Measurements from ENCODE around the gene PTH2.
"Not testable (repeated sequence)": the region's sequence is repeated elsewhere in the genome, so short reads cannot be mapped to it uniquely, and the experiment has no call there.

The PTH2 gene

DNA sequence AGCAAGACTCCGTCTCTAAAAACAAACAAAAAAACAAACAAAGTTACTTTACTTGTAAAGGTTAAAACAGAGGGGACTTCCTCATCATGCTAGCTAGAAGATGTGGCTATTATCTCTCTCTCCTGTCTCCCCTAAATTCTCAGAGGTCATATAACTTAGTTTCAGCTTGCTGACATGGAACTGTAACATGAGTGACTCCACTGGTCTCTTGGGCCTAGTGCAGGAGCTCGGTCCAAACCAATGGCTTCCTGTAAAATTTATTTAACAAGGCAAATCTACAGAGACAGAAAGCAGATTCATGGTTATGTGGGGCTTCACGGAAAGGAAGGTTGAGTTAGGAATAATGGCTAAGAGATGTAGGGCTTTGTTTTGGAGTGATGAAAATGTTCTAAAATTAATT, 44.7 kb downstream of the PTH2 start:
- DNase-seq (ENCODE audit: low spot score): no peak

DNA sequence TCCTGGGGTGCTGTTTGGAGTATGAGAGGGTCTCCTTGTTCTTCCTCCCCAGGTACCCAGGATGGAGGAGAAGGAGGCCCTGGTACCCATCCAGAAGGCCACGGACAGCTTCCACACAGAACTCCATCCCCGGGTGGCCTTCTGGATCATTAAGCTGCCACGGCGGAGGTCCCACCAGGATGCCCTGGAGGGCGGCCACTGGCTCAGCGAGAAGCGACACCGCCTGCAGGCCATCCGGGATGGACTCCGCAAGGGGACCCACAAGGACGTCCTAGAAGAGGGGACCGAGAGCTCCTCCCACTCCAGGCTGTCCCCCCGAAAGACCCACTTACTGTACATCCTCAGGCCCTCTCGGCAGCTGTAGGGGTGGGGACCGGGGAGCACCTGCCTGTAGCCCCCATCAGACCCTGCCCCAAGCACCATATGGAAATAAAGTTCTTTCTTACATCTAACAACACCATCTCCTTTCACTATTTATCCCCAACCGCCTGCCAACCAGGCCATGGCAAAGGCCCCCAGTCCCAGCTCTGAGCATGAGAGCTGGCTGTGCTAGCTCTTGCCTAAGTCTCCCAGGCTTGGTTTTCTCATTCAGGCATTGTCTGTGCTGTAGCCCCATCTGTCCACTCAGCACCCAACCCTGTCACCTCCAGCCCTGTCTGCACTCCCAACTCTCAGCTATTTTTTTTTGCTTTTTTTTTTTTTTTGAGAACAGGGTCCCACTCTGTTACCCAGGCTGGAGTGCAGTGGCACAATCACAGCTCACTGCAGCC, 48.4 kb downstream of the PTH2 start:
- DNase-seq (ENCODE audit: low spot score): no peak

DNA sequence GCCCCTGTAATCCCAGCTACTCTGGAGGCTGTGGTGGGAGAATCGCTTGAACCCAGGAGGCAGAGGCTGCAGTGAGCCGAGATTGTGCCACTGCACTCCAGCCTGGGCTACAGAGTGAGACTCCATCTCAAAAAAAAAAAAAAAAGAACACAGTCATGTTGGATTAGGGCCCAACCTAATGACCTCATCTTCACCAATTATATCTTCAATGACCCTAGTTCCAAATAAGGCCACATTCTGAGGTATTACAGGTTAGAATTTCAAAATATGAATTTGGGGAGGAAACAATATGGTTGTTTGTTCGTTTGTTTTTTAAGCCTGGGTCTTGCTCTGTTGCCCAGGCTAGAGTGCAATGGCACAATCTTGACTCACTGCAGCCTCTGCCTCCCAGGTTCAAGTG, 50.1 kb downstream of the PTH2 start:
- not testable (repeated sequence) for DNase-seq (ENCODE audit: low spot score)

All from activated CD4-positive, alpha-beta T cell treated with anti-CD3 and anti-CD28 coated beads, Interleukin-2, Interleukin-4, amounts not matched to agents 100 ng/mL and 50 ng/mL, durations not matched to agents 16 hours and 8 hours (primary cell).